Stimulated activated CD8-positive, alpha-beta memory T cell treated with anti-CD3 and anti-CD28 coated beads, Interleukin-4, amount 100 ng/mL, for 4 hours (primary cell): ENCODE results near the gene PDK2.
A peak's percentile ranks its signal among the peaks of the same experiment; 100 is the strongest.

Experiments
- DNase-seq, 2 donors: peaks; one replicate each; pipeline ENCODE4 v3.0.0-alpha.2; 2020; ENCODE audit warnings: low read depth in 2 of 2, low spot score in 1 of 2

Gene PDK2

DNA sequence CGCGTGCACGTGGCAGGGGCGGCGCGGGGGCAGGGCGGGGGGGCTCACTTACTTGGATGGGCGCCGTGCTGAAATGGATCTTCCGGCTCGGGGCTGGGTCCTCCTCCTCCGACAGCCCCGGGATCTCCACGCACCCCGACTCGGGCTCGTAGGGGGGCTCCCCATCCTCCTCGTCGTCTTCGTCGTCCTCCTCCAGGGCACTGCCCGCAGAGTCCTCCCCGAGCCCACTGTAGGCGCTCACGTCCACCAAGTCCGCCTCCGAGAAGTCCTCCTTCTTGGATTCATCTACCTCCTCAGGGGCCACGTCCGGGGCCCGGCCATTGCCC, 53.9 kb downstream of the PDK2 start:
- DNase-seq, result no peak

DNA sequence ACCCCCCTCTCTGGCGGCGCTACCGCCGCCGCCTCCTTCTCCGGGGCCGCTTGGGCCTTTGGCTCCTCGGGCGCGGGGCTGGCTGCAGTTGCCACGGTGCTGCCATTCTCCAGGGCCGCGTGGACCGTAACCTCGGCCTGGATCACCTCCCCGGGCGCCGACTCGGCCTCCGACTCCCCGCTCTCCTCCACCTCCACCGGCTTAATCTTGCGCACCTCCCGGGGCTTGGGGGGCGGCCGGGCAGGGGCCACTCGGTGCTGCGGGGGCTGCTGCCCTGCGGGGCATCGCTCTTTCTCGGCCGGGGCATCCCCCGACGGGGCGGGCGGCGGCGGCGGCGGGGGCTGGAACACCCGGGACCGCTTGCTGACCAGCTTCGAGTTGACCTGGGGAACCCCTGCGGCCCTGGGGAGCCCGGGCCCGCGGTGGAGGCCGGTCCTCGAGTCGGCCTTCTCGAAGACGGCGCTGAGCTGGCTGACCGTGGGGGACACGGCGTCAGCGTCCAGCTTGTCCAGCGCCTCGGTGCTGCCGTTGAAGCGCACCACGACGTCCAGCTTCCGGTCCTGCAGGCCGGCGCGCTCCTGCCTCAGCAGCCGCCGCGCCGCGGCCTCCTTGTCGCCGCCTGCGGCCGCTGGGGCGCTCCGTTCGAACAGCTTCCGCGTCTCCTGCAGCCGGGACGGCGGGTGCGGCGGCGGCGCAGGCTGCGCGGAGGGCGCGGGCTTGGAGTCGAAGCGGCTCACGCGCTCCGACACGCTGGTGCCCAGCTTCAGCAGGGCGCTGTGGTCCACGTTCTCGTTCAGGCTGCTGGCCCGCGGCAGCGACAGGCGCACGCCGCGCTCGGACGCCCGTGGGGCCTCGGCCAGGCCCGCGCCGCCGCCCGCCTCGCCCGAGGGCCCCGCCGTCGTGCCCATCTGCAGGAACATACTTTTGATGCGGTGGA, 54.5 kb downstream of the PDK2 start:
- DNase-seq, result no peak

DNA sequence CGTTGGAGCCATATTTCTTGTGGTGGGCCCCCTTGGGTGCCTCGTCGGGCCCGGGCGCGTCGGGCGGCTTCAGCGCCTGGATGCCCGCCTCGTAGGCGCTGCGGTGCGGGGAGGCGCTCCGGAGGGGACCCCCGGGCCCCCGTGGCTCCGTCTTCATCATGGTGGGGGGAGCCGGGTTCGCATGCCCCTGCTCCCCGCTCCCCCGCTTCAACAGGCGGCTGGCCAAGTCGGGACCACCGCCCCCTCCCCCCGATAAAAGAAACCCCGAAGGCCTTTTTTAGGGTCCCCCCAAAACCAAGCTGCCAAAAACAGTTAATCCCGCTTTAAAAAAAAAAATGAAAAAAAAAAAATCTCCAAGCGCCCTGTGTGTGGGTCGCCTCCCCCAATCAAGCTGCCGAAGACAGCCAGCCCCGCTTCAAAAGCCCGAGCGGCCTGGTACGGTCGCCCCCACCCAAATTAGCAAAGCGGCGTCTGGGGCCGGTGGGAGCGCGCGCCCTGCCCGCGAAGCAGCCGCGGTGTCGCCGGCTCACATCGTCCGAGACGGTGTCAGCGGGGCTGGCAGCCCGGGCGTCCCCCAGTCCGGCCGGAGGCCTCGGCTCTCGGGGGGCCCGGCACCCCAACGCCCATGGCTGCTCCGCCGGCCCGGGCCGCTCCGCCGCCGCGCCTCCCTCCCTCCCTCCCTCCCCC, 55.3 kb downstream of the PDK2 start, which contains the start of gene PPP1R9B:
TSS of gene PPP1R9B (minus strand) at position 324 of the 687 bp plus-strand sequence. CDS start at position 160, 164 bp downstream.
- DNase-seq, result no peak

DNA sequence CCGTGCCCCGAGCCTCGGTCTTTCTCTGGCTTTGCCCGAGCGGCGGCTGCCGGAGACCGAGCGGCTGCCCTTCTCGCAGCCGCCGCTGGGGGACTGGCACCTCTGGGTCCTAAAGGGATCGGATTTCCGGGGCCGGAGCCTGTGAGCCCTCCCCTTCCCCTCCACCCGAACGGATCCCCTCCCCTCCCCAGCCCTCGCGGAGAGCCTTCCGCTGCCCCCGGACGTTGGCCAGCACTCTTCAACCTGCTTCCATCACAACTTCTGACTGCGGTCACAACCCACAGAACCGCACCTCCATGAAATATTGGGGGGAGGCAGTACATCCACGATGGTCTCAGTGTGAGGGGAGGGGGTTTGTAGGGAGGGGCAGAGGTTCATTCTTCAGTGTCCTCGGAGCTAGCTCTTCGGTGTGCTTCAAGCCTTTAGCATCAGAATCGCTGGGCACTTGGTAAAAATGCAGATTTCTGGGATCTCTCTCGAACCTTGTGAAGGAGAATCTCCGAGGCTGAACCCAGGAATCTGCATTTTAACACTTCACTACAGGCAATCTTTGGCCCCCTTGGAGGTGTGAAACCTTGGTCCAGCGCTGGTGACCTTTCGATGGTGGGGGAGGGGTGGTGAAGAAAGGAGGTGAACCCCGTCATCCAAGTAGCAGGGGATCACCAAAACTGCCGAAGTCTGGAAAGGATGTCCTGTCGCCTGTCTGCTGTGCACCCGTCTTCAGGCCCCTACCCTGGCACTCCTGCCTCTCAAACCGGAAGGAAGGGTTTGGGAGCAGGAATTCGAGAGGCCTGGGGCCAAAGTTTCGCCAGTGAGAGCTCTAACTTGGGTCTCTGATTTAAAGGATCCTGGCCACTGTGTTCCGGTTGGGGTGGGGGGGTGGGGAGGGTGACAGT, 56.1 kb downstream of the PDK2 start:
- DNase-seq, result peak; percentile 54 to 73

DNA sequence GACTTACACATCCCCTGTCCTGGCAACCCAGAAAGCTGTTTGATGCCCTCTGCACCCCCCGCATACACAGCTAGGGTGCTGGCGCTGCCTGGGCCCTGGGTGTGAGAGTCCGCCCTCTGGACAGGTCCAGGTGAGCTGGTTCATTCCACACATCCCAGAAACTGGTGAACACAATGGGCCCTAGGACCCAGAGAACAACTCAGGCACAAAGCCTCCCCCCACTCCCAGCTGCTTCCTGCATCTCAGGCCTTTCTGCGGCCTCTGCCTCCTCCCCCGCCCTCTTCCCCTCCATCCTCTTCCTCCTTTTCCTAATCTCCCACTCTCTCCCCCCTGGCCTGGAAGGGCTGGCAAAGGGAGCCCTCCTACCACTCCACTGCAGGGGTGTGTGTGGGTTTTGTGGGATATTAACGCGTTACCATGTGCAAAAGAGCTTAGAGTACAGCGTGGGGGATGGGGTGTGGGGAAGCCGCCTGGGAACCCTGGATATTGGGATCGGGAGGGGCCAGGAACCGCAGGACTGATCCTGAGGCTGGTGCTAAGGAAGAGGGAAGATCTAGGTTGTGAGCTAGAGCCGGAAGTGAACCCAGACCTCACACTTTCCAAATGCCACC, 56.9 kb downstream of the PDK2 start:
- no peak for DNase-seq

DNA sequence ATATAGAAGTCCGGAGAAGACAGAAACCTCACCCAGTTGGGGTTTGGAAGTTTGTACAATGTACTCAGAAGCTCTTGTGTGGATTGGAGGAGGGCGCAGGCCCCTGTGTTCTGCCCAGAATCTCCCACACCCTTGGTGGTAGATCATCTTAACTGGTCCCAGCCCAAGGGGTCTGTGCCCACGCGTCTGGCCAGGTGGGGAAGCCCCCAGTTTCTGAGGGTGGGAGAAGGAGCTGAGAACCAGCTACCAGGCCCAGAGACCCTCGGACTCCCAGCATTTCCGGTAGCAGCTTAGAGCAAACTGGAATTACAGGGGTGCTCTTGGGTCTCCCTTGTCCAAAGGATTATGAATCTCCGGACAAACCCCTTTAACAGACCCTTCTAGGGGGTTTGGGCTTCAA, 57.6 kb downstream of the PDK2 start:
- no peak for DNase-seq

DNA sequence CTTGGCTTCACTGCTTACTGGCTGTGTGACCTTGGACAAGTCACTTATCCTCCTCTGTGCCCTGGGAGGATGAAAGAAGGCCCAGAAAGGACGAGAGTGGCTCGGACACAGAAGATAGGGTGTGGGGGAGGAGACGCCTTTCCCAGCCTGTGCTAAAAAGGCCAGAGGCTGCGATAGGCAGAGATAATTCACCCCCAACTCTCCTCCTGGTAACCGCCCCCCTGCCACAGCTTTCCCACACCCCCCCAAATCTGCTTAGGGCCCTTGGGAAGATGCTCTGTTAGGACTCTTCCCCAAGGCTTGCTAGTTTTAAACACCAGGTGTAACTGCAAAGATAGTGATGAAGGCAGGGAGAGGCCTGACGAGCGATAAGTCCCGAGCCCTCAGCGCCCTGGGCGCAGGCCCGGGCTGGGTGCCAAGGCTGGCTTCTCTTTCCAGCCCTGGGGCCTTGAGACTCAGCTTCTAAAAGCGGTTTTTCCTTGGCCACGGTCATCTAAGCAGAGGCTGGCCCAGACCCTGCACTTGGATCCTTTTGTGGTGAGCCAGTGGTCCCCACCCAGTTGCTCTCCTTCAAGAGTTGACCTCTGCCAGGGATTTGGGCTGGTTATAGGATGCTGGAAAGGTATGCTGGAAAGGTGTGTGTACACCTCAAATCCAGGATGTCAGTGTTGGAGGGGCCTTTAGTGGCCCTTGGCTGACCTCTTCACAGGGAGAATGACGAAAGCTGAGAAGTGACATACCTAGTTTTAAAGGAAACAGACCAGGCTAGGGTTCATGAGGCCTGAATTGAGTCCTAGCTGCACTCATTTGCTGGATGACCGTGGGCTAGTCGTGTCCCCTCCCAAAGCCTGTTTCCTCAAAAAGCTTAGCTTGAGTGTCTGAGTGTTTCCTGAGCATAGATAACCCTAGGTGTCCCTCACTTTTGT, 58.8 kb downstream of the PDK2 start:
- no peak for DNase-seq

DNA sequence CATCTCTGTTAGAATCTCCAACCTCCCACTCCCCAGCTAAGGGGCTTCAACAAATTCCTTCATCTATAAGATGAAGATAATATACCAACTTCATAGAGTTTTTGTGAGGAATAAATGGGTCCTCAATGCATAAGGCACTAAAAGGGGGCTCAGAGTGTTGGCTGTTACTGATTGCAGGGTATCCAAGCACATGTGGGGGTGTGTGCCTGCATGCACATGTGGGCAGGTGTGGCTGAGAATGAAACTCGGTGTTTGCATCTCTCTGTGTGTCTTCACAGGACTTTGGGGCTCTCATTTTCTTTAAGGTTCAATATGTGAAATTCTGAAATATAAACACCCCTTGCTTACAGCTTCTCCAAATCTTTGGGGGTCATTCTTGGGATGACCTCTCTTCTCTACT, 59.5 kb downstream of the PDK2 start:
- no peak for DNase-seq

DNA sequence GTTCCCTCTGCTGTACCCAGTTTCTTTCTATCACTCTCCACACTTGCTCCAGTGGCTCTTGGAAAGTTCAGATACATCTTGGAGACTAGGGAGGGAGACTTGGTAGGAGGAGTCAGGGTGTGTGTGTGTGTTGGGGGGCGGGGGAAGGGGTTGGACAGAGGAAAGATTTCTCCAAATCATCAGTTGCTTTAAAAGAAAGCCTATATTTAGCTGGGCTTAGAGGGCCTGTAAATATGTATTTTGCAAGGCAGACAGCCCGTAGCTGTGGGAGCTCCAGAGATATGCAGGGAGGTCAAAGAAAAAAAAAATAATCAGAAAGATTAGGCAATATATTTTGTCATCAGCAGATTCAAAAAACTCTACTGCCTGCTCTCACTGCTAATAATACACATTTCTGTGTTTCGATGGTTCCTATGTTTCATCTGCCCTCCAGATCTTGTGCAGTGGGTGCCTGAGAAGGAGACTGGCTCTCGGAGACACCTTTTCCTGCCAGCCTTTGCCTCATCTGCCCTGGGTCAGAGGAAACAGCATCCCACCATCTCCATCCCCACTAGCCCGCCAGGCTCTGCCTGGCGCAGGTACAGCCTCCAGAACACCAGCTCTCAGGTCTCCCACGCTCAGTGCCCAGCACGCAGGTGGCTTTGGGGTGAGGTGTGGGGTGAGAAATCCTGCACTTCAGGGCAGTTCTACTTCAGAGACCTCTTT, 60.1 kb downstream of the PDK2 start:
- no peak for DNase-seq

DNA sequence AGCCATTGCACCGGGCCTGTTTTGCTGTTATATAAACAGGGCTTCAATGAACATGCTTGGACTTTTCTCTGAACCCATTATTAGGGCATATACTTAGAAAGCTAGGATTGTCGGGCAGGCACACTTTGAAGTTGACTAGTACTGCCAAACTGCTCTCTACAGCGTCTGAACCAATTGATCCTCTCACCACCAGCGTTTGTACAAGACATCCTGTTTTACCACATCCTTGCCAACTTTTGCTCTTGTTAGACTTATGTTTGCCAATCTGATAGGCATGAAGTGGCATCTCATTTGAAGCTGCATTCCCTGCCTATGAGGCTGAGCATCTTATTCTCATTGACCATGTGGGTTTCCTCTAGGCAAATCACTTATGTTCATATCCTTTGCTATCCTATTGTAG, 62.7 kb downstream of the PDK2 start:
- no peak for DNase-seq

DNA sequence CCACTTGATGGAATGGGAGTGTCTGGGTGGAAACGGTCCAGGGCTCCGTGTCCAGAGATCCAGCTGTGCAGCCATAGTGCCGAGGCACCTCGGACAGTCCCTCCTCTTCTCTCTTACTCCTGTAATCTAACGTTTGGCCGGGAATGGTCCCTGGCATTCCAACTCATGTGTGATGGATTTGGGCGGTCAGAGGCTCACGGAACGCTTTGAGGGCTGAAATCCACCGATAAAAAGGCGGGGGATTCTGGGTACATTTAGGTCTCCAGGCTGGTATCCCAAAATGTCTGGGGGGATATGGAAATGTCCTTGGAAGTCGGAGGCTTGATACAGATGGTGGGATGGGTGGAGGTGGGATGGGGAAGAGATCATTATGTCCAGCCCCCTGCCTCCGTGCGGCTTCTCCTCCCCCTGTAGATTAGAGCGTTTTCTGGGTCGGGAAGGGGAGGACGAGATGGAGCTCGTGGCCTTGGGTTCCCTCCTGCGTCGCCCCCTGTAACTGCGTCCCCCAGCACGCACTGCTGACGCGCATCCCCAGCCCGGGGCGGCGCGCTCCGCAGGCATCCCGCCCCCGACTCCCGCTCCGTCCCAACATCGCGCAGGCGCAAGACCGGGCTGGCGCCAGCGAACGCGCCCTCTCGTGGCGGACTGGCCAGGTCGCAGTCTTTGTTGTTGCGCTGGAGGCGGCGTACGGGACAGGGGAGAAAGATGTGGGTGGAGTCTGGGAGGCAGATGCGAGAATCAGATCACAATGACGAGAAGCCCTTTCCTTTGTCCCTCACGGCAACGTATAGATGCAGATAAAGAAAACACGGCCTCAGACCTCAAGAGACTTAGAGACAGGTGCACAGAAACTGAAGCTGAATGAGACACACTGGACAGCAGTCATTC, 66.1 kb downstream of the PDK2 start:
- DNase-seq, result peak; percentile 89 to 91
